Activated naive CD4-positive, alpha-beta T cell treated with Interleukin-2 at 50 U/mL for 16 hours (primary cell): ENCODE results near the gene KHDC3L.

ENCODE experiments used
- DNase-seq: peaks from one replicate; pipeline ENCODE4 v3.0.0-alpha.2; 2020

Gene KHDC3L, protein sequence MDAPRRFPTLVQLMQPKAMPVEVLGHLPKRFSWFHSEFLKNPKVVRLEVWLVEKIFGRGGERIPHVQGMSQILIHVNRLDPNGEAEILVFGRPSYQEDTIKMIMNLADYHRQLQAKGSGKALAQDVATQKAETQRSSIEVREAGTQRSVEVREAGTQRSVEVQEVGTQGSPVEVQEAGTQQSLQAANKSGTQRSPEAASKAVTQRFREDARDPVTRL

DNA sequence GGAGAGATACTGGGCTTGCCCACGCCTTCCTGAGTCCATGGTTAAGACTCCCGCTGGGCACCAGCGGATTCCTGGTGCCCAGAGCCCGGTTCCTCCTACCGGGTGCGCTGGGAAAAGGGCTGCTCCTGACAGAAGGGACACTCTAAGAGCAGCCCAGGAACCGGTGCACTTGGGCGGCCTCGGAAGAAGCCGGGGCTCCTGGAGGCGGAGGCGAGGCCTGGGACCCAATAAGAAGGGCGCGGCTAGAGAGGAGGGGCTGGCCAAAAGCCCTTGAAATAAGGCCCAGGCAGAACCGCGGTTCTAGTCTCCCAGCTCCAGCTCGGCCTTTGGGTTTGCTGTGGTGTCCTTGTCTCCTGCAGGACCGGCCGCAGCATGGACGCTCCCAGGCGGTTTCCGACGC lies at the start of gene KHDC3L:
Gene KHDC3L (plus strand): TSS at position 301 of the 400 bp plus-strand sequence. CDS start 72 bp downstream, at position 373.
- no peak for DNase-seq

DNA sequence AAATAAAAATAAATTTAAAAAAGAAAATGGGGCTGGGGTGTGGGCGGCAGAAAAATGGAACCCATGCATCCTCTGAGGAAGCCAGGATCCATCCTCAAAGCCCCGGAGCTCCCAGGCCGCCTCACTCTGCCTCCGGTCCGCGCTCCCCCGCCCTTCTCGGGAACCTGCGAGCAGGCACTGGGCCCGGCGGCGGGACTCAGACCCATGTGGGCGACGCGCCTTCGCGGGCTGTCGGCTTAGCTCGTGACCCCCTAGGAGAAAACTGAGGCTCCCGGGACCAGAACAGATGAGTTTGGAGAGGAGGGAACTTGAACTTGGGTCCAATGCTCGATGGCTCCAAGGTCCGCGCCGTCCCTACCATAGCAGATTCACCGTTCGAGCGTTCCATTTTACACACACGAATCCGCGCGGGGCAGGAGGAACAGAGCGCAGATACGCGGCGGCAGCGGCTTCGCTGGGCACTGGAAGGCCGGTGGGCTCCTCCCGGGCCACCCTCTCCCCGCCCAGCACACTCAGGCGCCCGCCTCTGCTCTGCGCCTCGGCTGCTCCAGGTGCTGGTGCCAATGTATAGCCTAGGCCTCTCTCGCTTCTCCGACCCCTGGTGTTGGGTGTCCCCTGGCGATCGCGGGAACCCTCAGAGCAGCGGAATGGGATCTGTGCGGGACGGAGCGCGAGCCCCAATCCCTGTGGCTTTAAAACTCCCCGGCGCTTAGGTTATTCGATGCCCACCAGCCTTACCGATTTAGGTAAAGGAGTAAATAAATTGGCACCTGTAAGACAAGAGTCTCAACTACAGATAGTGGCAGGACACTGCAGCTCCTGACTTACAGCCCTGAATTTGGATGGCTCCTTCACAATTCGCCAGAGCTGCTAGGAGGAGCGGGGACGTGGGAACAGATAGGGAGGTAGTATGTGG lies 47.6 kb upstream of the KHDC3L start:
- DNase-seq = no peak

DNA sequence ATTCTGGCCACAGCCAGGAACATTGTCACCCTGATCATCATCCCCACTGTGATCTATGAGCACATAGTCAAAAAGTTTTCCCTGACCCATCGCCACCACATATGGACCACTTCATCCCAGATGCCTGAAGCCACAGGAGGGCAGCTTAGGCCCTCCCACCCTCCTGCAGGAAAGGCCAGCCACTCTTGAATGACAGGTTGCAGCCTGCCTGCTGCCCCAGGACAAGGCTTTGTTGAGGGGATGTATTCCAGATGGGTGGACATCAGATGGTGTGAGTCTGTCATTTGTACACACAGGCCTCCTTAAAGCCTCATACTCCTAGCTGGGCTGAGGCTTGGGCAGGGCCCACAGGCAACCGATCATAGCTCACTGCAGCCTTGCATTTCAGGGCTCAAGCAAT lies 39.1 kb upstream of the KHDC3L start:
- no peak for DNase-seq

DNA sequence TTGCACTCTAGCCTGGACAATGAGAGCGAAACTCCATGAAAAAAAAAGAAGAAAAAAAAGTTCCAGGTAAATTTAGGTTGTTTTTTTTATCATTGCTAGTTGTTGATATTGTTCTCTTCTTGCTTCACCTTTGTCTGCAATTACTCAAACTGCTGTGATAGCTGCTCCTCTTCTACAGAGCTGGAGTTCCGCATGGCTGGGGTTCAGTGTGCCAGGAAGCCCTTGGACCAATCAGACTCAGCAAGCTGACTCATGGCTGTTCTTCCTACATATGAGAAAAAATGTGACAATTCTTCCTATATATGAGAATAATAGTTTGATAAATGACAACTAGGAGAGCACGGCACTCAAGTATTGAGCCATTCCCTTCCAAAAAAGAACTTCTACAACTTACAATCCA lies 36.8 kb upstream of the KHDC3L start:
- DNase-seq = no peak

DNA sequence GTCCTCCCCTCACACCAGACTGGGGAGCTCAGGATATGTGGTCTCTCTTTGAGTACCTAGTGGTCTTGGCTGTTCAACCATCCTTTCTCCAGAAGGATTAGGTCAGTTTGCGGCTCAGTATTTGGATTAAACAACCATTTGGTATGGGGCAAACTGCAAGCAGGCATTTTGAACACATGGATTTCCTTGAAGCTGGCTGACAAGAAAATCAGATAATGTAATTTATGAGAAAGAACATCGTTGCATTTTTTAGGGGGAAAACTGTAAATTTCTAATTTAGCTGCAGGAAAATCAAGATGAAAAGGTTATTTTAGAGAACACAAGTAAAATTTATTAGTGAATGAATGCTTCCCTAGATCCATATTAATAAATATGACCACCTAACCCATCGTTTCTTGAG lies 33.7 kb upstream of the KHDC3L start:
- no peak for DNase-seq

DNA sequence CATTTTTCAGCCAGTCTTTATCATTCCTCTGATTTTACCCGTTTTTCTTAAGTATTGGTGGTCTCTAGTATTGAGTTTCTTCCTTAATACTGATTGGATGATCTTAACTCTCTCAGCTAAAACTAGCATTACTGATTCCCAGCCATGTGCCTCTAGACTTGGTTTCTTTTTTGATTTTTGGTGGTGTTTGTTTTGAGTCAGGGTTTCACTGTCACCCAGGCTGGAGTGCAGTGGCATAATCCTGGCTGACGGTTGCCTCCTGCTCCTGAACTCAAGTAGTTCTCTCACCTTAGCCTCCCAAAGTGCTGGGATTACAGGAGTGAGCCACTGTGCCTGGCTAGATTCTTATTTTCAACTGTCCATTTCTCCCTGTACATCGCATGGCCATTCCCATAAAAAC lies 33.3 kb upstream of the KHDC3L start:
- no peak for DNase-seq

DNA sequence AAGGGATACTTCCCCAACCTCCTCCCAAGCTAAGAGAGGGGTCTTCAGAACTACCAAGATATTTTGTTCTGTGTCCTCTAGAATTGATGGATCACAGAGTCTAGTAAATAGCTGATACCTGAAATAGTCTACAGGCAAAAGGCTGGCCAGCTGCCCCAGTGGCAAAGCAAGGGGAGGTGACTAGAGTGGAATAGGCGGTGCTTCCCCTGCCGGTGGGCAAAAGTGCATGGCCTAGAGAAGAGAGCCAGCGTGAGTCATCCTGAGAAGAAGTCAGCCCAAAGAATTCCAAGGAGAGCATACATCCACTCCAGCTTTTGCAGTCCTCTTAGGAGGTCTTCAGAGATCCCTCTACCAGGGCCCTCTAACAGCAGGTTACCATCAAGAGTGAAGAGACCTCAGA lies 23.1 kb upstream of the KHDC3L start:
- no peak for DNase-seq

DNA sequence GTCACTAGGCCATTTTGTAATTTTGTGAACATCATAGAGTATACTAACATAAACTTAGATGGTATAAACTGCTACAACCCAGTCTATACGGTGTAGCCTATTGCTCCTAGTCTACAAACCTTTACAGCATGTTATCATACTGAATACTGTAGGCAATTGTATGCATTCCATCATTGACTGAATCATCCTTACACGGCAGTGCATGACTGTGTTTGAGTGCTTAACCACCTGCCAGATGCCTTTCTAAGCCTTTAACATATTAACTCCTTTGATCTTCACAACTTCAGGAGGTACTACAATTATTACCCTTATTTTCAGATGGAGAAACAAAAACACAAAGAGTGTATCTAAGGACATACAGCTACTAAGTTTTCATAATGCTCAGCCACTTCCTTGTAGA lies 22.4 kb upstream of the KHDC3L start:
- no peak for DNase-seq

DNA sequence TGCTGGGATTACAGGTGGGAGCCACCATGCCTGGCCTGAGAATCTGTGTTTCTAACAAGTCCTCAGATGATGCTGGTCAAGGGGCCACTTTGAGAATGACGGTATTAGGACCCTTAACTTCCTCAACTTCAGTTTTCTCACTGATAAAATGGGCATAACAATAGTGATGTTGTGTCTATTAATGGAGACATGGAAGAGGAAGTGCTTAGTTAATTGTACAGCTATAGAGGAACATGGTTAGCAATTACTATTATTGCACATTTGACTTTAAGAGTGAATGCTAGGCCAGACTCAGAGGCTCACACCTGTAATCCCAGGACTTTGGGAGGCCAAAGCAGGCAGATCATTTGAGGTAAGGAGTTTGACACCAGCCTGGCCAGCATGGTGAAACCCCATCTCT lies 21.1 kb upstream of the KHDC3L start:
- no peak for DNase-seq

DNA sequence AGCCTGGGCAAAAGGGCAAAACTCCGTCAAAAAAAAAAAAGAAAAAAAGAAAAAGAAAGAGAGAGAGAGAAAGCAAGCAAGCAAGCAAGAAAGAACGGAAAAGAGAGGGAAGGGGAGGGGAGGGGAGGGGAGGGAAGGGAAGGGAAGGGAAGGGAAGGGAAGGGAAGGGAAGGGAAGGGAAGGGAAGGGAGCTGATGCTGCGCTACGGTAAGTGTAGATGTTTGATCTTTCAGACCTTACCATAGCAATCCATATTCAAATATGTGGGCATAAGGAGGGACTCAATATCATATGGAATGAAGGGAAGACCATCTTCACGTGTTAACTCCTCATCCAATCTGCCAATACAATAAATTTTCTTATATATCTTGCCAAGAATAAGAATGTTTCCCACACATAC lies 20.3 kb upstream of the KHDC3L start:
- DNase-seq = no peak

DNA sequence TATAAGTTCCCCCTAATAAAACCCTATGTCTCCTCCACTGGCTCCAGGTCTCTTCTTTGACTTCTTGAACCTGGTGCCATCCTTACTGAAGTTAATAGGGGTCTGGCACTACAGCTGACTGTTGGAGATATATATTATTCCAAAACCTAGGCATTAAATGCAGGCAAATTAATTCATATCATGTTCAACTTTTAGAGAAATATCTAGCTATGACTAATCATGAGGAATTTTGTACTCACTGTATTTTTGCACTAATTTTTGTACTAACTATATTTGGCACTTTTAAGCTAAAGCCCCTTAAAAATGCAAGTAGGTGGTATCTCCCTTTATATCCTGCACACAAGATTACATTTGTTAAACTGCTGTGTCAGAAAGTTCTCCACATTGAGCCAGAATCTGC lies 19.3 kb upstream of the KHDC3L start:
- DNase-seq = no peak

DNA sequence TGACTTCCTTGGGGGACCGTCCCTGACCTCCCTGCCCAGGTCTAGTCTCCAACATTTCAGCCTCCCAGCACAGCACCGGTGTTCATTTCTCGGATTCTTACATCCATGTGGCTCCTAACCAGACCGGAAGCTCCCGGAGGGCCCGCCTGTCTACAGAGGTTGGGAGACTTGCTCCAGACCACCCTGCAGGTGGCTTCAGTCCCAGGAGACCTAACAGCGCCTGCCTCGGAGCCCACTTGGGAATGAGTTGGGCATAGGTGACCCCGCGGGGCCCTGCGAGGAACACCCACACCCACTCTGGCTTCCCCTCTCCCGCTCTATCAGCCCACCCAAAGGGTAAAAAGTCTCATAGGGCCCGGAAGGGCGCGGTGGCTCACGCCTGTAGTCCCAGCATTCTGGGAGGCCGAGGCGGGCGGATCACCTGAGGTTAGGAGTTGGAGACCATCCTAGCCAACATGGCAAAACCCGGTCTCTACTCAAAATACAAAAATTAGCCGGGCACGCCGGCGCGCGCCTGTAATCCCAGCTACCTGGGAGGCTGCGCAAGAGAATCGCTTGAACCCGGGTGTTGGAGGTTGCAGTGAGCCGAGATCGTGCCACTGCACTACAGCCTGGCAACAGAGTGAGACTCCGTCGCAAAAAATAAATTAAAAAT lies 13.8 kb upstream of the KHDC3L start:
- DNase-seq = no peak

DNA sequence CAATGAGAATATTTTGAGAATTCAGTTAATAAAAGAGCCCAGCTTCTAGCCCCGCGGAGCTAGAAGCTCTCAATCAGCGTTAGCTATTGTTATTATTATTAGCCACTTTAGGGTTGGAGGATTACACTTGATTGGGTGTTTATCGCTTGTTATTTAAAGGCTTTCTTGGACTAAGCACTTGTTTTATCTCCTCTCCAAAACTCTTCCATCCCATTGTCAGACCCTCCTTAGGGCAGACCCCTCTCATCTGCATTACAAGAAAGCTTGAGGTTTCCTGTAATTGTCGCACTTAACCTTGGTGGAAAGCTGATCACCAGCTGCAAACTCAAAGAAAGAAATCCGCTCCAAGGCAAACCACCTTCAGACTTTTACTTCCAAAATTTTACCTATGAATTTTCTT lies 13.1 kb upstream of the KHDC3L start:
- no peak for DNase-seq

DNA sequence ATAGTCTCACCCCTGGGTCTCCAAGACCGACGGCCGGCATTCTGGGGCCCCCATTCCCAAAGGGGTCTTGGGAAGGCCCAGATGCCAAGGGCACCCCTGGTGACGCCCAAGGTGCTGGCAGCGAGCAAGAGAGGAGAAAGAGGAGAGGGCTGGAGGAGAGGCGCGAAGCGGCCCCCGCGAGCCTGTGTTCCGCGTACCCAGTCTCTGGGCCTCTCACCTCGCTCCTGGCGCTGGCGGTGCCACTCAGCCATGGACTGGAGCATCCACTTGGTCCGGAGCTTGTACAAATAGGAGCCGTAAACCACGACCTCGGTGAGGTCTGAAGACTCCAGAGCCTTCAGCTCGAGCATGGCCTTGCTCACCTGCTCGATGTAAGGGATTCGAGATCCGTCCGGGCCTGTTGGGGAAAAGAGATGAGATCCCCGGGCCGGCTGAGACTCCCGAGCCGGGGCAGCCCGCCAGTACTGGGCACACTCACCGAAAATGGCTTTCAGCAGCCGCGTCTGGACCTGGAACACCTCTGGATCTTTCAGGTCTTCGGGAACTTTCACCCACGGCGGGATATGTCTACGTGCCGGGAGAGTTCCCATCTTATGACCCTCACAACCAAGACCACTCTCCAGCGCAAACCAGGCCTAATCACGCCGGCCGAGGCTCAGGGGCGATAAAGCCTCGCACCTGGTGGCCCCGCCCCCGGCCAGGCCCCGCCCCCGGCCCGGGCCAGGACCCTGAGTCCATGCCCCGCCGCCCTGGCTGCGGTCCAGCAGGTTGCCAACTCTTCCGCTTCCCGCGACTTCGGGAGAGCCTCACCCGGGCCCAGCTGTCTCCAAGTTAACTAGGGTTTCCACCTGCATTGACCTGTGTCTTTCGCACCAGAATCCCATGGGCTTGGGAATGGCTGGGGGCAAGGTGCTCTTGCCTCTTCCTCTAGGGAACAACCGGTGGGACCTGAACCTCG lies 8.5 kb upstream of the KHDC3L start, which contains the start of gene DPPA5:
Gene DPPA5 (minus strand): TSS at position 641 of the 958 bp plus-strand sequence. CDS start 51 bp downstream, at position 590.
- DNase-seq = no peak

DNA sequence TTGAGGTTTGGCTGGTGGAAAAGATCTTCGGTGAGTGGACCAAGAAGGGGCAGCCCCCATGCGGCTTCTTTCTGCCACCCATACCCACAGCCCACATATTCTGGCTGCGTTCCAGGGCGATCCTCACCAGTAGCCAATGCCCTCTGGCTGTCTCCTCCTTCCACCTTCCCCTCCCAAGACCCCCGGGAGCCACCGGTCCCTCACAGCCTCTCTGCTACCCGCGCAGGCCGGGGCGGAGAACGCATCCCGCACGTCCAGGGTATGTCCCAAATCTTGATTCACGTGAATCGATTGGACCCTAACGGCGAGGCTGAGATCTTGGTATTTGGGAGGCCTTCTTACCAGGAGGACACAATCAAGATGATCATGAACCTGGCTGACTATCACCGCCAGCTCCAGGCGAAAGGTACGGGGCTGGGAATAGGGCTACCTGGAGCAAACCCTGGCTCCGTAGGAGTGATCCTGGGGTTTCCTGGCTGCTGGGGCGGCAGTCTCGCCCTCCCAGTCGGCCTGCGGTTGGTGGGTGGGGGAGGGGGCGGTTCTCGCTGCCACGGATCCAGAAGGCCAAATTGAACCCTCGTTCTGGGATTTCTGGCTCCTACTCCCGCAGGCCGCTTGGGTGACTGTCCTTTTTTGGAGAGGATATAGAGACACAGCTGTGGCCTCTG lies 545 bp downstream of the KHDC3L start:
- no peak for DNase-seq

DNA sequence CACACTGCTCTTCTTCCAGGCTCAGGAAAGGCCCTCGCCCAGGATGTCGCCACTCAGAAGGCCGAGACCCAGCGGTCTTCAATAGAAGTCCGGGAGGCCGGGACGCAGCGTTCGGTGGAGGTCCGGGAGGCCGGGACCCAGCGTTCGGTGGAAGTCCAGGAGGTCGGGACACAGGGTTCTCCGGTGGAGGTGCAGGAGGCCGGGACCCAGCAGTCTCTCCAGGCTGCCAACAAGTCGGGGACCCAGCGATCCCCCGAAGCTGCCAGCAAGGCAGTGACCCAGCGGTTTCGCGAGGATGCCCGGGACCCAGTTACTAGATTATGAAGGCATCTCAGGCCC lies 1.0 kb downstream of the KHDC3L start:
- DNase-seq = no peak

DNA sequence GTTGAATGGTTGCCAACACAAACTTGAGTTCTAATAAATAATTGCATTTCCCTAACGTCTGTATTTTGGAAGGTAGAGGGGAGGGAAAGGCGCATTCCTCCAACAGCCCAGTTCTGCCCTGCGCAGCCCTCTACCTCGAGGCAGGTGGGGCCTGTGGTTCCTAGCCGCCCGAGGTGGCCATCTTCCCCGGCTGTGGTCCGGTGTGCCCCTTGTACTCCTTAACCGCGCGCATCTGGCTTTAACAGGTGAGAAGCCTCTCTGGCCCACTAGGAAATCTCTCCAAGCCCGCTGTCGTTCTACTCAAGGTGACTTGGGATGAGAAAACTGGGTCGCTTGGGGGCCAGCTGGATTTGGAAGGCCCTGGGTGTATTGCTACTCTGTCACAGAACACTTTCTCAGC lies 1.7 kb downstream of the KHDC3L start:
- no peak for DNase-seq

DNA sequence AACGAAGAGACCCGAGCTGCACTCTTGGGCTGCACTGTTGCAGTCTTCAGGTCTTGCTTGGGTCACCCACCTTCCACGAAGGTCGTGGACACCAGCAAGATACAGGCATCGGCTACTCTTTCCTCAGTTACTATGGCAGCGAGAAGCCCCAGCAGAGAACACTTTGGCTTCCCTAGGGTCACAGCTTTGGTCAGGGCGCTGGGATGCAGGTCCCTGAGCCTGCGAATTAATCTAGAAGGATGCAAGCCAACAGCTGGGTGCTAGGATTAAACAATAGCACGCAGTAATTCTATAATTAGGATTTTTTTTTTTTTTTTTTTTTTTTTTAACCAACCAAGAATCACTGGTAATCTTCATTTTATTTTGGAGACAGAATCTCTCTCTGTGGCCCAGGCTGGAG lies 2.1 kb downstream of the KHDC3L start:
- DNase-seq = no peak

DNA sequence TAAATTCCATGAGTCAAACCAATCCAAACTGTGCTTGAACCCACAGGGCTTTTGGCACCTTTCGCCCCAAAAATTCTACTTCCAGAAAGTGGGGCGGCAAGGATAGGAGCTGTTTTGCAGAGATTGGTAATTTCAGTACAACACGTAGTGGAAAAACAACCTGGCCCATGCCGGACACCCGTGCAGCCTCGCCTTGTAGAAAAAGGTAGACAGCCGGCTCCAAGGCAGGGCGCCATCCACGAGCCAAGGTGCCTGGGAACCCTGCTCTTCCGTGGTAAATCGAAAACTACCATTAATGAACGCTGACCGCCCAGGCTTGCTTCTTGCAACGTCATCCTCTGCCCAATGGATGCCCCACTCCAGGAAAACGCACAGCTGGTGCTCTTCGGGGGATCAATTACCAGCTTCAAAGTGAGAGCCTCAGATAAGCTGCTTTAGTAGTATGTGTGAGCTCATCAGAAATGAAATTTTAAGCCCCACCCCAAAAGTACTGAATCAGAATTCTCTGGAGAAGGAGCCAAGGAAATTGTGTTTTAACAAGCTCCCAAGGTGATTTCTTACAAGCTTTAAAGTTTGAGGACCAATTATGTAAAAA lies 5.4 kb downstream of the KHDC3L start:
- no peak for DNase-seq

DNA sequence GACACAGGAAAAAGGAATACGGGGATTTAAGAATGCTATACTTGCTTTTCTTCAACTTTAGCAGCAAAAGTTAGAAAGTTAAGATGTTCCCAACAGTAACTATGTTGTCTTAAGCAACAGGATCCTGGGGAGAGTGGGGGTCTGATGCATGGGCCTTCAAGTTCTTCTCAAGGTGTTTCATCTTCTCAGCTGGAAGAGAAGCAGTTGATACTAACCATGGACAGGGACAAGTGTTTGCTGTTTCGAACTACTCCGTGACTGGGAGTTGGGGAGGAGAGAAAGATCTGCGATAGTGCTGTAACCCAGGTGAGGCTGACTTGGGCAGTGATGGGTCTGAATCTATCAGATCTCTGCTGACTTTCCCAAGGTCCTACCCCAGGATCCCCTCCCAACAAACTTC lies 6.2 kb downstream of the KHDC3L start:
- DNase-seq = no peak

DNA sequence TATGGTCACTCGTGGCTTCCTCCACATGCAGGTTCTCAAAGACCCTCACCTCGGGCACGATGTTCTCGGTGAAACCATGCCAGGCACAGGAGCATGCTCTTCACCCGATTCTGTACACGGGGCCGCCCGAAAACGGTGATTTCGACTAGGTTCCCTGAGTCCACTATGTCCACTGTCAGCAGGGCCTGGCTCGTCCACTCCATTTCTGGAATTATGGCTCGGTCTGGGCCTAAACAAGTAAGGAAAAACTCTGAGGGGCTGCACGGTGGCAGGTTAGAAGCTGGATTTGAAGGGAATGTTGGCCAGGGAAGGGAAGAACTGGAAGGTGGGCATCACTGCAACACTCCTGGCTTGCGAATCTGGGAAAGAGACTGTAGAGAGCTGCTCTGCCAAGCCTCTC lies 6.7 kb downstream of the KHDC3L start:
- no peak for DNase-seq

DNA sequence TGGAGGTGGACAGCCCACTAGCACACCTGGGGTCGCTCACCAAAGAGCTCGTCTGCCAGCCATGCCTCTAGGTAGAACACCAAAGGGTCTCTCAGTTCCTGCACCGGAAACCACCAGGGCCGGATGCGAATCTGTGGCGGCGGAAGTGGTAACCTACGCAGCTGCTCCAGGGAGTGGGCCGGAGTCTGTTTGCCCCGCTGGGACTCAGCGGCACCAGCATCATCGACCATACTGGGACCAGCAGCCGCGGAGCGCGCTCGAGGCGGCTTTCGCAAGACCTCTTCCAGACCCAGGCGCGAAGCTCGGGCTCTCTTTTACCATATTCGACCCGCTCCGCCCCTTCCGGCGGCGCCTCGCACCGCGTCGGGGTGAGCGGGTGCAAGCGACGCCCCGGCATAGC lies 7.1 kb downstream of the KHDC3L start, which contains the start of gene OOEP:
Gene OOEP (minus strand): TSS at position 335 of the 400 bp plus-strand sequence. CDS start 105 bp downstream, at position 230.
- DNase-seq = no peak
